SU-DHL-6 (cell line): ENCODE results near the gene MPZL3.
A peak's percentile ranks its signal among the peaks of the same experiment; 100 is the strongest.

Source experiments
- H2AFZ ChIP-seq: fragments of 200-600 bp; sonication (generic); 2 replicates; pipeline ENCODE4 v1.6.1; 2014; ENCODE audit warnings: low read depth, mild to moderate bottlenecking, moderate library complexity, mixed read lengths, antibody characterized with exemption, low read length; ENCODE audit not compliant: severe bottlenecking
- H3F3A ChIP-seq: fragments of 200-600 bp; shearing (Covaris generic); 2 replicates; pipeline ENCODE4 v1.6.0; 2016; ENCODE audit warnings: antibody characterized with exemption, mild to moderate bottlenecking; ENCODE audit not compliant: insufficient read depth
- H3K27ac ChIP-seq: fragments of 200-600 bp; sonication (generic); 2 replicates; pipeline ENCODE4 v1.5.1; 2016; ENCODE audit warnings: low read depth, mild to moderate bottlenecking, low read length, moderate library complexity, mixed read lengths
- H3K27me3 ChIP-seq: fragments of 200-600 bp; sonication (generic), shearing (Covaris generic); 2 replicates; pipeline ENCODE4 v1.6.0; 2014; ENCODE audit warnings: mild to moderate bottlenecking, low read length
- H3K36me3 ChIP-seq: fragments of 200-600 bp; sonication (generic); 2 replicates; pipeline ENCODE4 v1.6.1; 2014; ENCODE audit warnings: mild to moderate bottlenecking, low read length, mixed read lengths
- H3K4me2 ChIP-seq: fragments of 300-600, 200-600 bp; shearing (Covaris generic), sonication (generic); 2 replicates; pipeline ENCODE4 v1.6.0; 2014; ENCODE audit warnings: low read length, low read depth, mild to moderate bottlenecking; ENCODE audit not compliant: poor library complexity, severe bottlenecking
- H3K4me3 ChIP-seq: fragments of 200-600 bp; sonication (generic); 2 replicates; pipeline ENCODE4 v1.5.1; 2014; ENCODE audit warnings: antibody characterized with exemption, low read length, mild to moderate bottlenecking, mixed read lengths; ENCODE audit not compliant: insufficient read depth, poor library complexity, severe bottlenecking
- H3K79me2 ChIP-seq: fragments of 200-600 bp; sonication (generic); 2 replicates; pipeline ENCODE4 v1.6.1; 2014; ENCODE audit warnings: mild to moderate bottlenecking, low read length, moderate library complexity; ENCODE audit not compliant: insufficient read depth
- H3K9ac ChIP-seq: fragments of 200-600 bp; sonication (generic); 2 replicates; pipeline ENCODE4 v1.7.0; 2014; ENCODE audit warnings: mild to moderate bottlenecking, low read length
- H3K9me2 ChIP-seq: fragments of 200-600 bp; sonication (generic); replicated peaks from 2 replicates; pipeline ENCODE4 v1.6.1; 2014; ENCODE audit warnings: low read length; ENCODE audit not compliant: insufficient read depth
- H3K9me3 ChIP-seq: fragments of 200-600 bp; sonication (generic); 2 replicates; pipeline ENCODE4 v1.6.1; 2014; ENCODE audit warnings: low read length, mixed read lengths; ENCODE audit not compliant: insufficient read depth
- H4K20me1 ChIP-seq: fragments of 200-600 bp; sonication (generic); 2 replicates; pipeline ENCODE4 v1.6.1; 2014; ENCODE audit warnings: low read depth, mild to moderate bottlenecking, antibody characterized with exemption, low read length, moderate library complexity, mixed read lengths
- CTCF ChIP-seq: fragments of 200-600 bp; sonication (generic); IDR thresholded peaks from one replicate; pipeline ENCODE4 v1.5.1; 2017; ENCODE audit warnings: antibody characterized with exemption, mild to moderate bottlenecking, low read length, moderate library complexity; ENCODE audit not compliant: insufficient read depth, poor library complexity, severe bottlenecking
- EZH2phosphoT487 ChIP-seq: fragments of 200-600 bp; sonication (generic), shearing (Covaris generic); conservative IDR thresholded peaks from 2 replicates; pipeline ENCODE4 v1.6.1; 2018; ENCODE audit warnings: mild to moderate bottlenecking, antibody characterized with exemption, low read length, moderate library complexity, mixed read lengths

The MPZL3 gene

GRCh38 chr11:118230088-118230487 is 22.1 kb downstream of the MPZL3 start:
- Histone ChIP-seq H3F3A (peaks cover 25% of the 10 kb centered on the region), H3K9ac (no peak overlapping the region), H3K4me2 (no peak overlapping the region), H3K79me2 (no peaks in the 10 kb centered on the region), H2AFZ (no peak overlapping the region), H3K27me3 (no peaks in the 10 kb centered on the region), H3K9me3 (no peaks in the 10 kb centered on the region), H4K20me1 (no peaks in the 10 kb centered on the region), H3K9me2 (no peaks in the 10 kb centered on the region), H3K27ac (no peak overlapping the region), H3K36me3 (no peaks in the 10 kb centered on the region), H3K4me3 (no peak overlapping the region)
- no peak for TF ChIP-seq EZH2phosphoT487
- no peak for TF ChIP-seq CTCF

GRCh38 chr11:118229274-118229847 is 22.8 kb downstream of the MPZL3 start:
- Histone ChIP-seq H3K79me2 (no peaks in the 10 kb centered on the region), H2AFZ (no peak overlapping the region), H3K4me3 (no peak overlapping the region), H4K20me1 (no peaks in the 10 kb centered on the region), H3K27me3 (no peaks in the 10 kb centered on the region), H3K9me3 (no peaks in the 10 kb centered on the region), H3K27ac (peak overlapping the region; percentile 90), H3F3A (peaks cover 31% of the 10 kb centered on the region), H3K9ac (no peak overlapping the region), H3K36me3 (no peaks in the 10 kb centered on the region), H3K4me2 (no peak overlapping the region), H3K9me2 (no peaks in the 10 kb centered on the region)
- TF ChIP-seq CTCF = no peak
- TF ChIP-seq EZH2phosphoT487 = no peak

DNA sequence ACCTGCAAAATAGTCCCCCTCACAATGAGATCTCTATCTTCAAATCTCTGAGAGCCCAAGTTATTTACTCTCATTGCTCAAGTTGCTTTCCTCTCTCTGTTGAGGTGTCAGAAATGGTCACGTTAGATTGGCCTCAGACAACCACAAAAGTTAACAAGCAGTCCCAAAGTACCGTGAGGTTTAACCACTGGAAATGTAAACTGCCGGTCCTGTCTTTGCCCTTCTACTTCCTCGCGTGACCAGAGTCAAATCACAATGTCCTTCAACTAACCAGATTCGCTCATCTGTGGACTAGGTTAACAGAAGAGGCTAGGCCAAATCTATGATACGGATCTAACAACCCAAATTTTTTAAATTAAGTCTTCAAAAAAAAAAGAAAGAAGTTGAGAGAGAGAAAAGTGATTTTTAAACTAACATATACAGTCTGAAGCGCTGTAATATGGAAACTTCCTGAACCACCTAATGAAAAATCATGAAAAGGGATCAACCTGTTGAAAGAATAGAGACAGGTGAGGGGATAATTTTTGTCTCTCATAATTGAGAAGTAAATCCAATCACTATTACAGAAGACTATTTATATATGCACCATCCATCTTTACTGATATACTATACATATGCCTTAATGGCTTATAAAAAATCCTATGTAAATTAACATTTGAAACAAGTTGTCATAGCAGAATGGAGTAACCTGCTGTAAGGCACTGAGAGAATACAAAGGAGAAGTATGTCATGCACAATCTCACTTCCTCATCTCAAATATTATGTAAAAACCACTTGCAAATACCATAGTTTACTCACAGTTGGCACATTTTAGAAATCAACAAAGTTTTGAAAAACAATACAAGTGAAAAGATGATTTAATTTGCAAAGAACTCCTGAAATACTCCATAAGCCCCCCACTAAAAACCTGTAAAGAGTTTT is 24.0 kb downstream of the MPZL3 start:
- Histone ChIP-seq H2AFZ (peak overlapping the region; percentile 55), H3K36me3 (no peaks in the 10 kb centered on the region), H3K9me2 (no peaks in the 10 kb centered on the region), H3K4me2 (peak overlapping the region; percentile 56), H3K27ac (peak overlapping the region; percentile 90), H3K9ac (peak overlapping the region; percentile 16; the same call in 1 of the 2 replicates), H3F3A (peaks cover 31% of the 10 kb centered on the region), H3K9me3 (no peaks in the 10 kb centered on the region), H3K4me3 (no peak overlapping the region), H3K79me2 (no peaks in the 10 kb centered on the region), H3K27me3 (no peaks in the 10 kb centered on the region), H4K20me1 (no peaks in the 10 kb centered on the region)
- no peak for TF ChIP-seq EZH2phosphoT487
- TF ChIP-seq CTCF = no peak
